Stimulated activated CD8-positive, alpha-beta memory T cell treated with anti-CD3 and anti-CD28 coated beads, Interleukin-15, amount 100 ng/mL, for 4 hours (primary cell): Measurements from ENCODE around the gene CCDC74B.
"Not testable (repeated sequence)": the region's sequence is repeated elsewhere in the genome, so short reads cannot be mapped to it uniquely, and the experiment has no call there.

Experiments
- DNase-seq, 2 donors: peaks; one replicate each; pipeline ENCODE4 v3.0.0-alpha.2; 2020; ENCODE audit warnings: low read depth in 2 of 2

Gene CCDC74B

DNA sequence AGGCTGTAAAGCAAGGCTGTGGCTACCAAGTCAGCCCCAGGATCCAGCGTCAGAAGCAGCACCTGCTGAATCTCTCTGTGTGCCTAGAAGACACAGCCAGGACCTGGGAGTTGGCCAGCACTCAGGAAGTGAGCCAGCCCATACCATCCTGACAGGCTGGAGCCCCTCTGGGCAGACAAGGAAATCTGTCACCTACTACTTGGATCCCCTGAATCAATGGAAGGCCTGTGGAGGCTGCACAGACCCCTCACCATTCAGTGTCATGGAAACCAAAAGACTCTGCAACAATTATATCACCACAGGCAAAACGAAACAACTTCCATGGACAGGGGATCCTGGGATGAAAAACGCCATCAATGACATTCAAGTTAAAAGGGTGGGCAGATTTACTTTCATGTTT is 21.7 kb upstream of the CCDC74B start:
- DNase-seq, result not testable (repeated sequence)

GRCh38 chr2:130165293-130166016 is 20.5 kb upstream of the CCDC74B start:
- DNase-seq, result no peak

GRCh38 chr2:130162968-130163367 is 18.1 kb upstream of the CCDC74B start:
- no peak for DNase-seq

GRCh38 chr2:130162486-130162885 is 17.6 kb upstream of the CCDC74B start:
- DNase-seq, result not testable (repeated sequence)

- not testable (repeated sequence) for DNase-seq
These were observed 16.2 kb upstream of the CCDC74B start for GRCh38 chr2:130160838-130161705.

DNA sequence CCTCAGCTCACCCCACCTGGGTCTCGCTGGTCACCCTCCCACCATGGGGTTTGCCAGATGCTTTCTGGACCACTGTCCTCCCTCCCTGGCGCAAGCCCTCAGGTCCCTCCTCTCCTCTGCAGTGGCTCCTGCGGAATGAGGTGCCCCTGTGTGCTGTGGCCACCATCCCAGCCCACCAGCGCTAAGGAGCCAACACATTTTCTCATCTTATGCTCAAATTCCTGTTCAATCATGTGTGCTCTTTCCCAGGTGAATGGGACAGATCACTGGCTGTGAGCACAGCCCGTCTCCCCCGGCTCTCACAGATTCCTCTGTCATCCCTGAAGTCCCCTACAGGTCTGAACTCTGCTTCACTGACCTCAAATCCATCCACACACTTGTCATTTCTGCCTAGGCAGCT is 15.2 kb upstream of the CCDC74B start:
- no peak for DNase-seq

GRCh38 chr2:130159376-130159775 is 14.5 kb upstream of the CCDC74B start:
- not testable (repeated sequence) for DNase-seq

- no peak for DNase-seq
These were observed 13.7 kb upstream of the CCDC74B start for GRCh38 chr2:130158631-130159030.

DNA sequence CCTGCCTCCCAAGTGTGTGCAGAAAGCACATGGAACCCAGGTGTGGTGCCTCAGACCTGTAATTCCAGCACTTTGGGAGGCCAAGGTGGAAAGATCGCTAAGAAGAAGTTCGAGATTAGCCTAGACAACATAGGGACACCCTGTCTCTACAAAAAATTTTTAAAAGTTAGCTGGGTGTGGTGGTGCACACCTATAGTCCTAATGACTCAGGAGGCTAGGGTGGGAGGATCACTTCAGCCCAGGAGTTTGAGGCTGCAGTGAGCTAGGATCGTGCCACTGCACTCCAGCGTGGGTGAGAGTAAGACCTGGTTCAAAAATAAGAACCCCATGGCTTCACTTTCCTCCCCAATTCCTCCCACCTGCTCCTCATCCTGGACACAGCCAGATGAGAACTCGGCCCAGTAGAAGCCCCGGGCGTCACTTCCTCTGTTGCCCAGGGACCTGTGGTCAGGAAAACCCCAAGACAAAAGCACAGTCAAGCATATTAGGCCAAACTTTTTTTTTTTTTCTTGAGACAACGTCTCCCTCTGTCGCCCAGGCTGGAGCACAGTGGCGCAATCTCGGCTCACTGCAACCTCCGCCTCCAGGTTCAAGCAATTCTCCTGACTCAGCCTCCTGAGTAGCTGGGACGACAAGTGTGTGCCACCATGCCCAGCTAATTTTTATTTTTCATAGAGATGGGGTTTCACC is 13.1 kb upstream of the CCDC74B start:
- DNase-seq, result not testable (repeated sequence)

- DNase-seq, result not testable (repeated sequence)
These were observed 12.4 kb upstream of the CCDC74B start for GRCh38 chr2:130157354-130157753.

- no peak for DNase-seq
These were observed 11.7 kb upstream of the CCDC74B start for GRCh38 chr2:130156624-130157004.

DNA sequence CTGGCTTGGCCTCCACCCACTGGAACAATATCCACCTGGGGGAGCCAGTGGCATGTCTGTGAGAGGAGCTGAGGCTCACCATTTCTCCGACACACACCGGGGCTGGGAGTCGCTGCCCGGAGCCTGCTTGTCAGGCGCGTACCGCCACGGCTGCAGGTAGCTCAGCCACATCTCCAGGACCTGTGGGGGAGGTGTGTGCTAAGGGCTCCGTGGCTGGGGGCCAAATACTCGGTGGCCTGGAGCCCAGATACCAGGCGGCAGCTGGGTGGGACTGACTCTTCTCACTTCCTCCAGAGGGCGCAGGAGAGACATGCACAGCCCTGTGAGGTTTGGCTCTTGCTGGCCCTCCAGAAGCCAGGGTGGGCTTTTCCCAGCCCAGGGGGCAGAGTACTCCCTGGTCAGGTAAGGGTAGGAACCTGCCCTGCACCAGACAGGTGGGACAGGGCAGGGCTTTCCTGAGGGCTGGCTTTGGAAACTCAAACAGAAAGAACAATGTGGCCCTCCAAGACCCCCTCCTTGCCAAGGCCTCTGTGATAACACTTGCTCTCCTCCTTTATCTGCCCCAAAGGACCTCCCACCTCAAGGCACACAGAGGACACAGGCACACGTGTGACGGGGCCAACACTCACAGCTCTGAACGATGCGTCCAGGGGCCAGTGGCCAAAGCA is 11.2 kb upstream of the CCDC74B start:
- not testable (repeated sequence) for DNase-seq

GRCh38 chr2:130154773-130155765 is 10.2 kb upstream of the CCDC74B start:
- DNase-seq, result no peak

DNA sequence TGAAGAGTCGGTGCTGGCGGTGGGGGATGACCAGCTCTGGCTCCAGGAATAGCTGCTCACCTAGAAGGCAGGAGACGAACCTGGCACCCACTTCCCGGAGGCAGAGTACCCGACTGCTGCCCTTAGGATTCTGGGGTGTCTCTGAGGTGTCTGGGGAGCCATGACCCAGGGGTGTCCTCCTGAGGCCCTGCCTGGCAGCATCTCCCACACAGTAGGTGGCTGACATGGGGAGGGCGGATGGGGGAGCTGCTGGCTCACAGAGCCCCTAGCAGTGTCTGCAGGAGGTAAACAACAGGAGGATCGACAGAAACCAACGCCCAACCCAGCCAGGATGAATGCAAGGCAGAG is 9.5 kb upstream of the CCDC74B start:
- not testable (repeated sequence) for DNase-seq

GRCh38 chr2:130153721-130154422 is 9.0 kb upstream of the CCDC74B start:
- not testable (repeated sequence) for DNase-seq

GRCh38 chr2:130152816-130153595 is 8.1 kb upstream of the CCDC74B start:
- DNase-seq, result no peak

- not testable (repeated sequence) for DNase-seq
These were observed 7.4 kb upstream of the CCDC74B start for GRCh38 chr2:130152136-130152815.

DNA sequence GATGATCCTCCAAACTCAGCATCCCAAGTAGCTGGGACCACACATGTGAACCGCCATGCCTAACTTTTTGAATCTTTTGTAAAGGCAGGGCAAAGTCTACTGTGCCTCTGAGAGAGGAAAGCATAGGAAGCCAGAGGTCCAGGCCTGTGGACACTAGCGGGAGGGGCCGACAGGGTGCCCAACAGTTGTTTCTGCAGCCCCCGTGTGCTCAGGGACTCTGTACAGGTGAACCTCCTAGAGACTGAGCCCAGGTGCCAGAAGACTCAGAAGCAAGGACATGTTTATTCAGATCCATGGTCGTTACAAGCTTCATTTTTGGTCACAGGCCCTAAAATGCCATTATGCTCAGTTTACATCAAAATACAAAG is 6.2 kb upstream of the CCDC74B start:
- not testable (repeated sequence) for DNase-seq
